WTC11 (cell line): ENCODE measurements around the gene KCNIP2. TPM values are rescaled to one million over a fixed set of nuclear protein-coding genes. Genes with fewer than 3 reads are reported as not detected.
A peak's percentile ranks its signal among the peaks of the same experiment; 100 is the strongest.

Experiments
- CBFB ChIP-seq: sonication (generic); formaldehyde crosslinking; IDR thresholded peaks from 2 replicates; pipeline ENCODE4 v1.8.1; 2022; ENCODE audit warnings: mild to moderate bottlenecking, low read depth, missing genetic modification reagents
- CREB1 ChIP-seq: sonication (generic); formaldehyde crosslinking; IDR thresholded peaks from 2 replicates; pipeline ENCODE4 v1.8.0; 2023; ENCODE audit warnings: mild to moderate bottlenecking, missing genetic modification reagents
- ETV6 ChIP-seq: sonication (generic); formaldehyde crosslinking; IDR thresholded peaks from 2 replicates; pipeline ENCODE4 v1.8.1; 2022; ENCODE audit warnings: mild to moderate bottlenecking, missing genetic modification reagents
- FOXK1 ChIP-seq: sonication (generic); formaldehyde crosslinking; IDR thresholded peaks from 2 replicates; pipeline ENCODE4 v1.8.0; 2022; ENCODE audit warnings: mild to moderate bottlenecking, moderate library complexity, missing genetic modification reagents
- FOXP1 ChIP-seq: sonication (generic); formaldehyde crosslinking; IDR thresholded peaks from 2 replicates; pipeline ENCODE4 v1.8.0; 2022; ENCODE audit warnings: missing genetic modification reagents, mild to moderate bottlenecking, moderate library complexity, borderline replicate concordance
- GRHL2 ChIP-seq: fragments of 250-450 bp; sonication (Bioruptor Pico); IDR thresholded peaks from 2 replicates; pipeline ENCODE4 v1.8.0; 2022; ENCODE audit warnings: mild to moderate bottlenecking, moderate library complexity; ENCODE audit not compliant: insufficient replicate concordance, severe bottlenecking
- JUN ChIP-seq: sonication (generic); formaldehyde crosslinking; IDR thresholded peaks from 2 replicates; pipeline ENCODE4 v1.8.0; 2023; ENCODE audit warnings: mild to moderate bottlenecking, missing genetic modification reagents
- NR1H2 ChIP-seq: sonication (generic); formaldehyde crosslinking; IDR thresholded peaks from 2 replicates; pipeline ENCODE4 v1.9.0; 2021; ENCODE audit warnings: mild to moderate bottlenecking, moderate library complexity, missing genetic modification reagents
- NR2C2 ChIP-seq: sonication (generic); formaldehyde crosslinking; IDR thresholded peaks from 2 replicates; pipeline ENCODE4 v1.8.0; 2022; ENCODE audit warnings: mild to moderate bottlenecking, missing genetic modification reagents
- SMAD4 ChIP-seq: sonication (generic); formaldehyde crosslinking; IDR thresholded peaks from 2 replicates; pipeline ENCODE4 v1.8.0; 2022; ENCODE audit warnings: mild to moderate bottlenecking, missing genetic modification reagents
- SP1 ChIP-seq: sonication (generic); formaldehyde crosslinking; conservative IDR thresholded peaks from 2 replicates; pipeline ENCODE4 v1.8.1; 2022; ENCODE audit warnings: missing genetic modification reagents
- TEAD1 ChIP-seq: sonication (generic); formaldehyde crosslinking; IDR thresholded peaks from 2 replicates; pipeline ENCODE4 v1.8.0; 2022; ENCODE audit warnings: mild to moderate bottlenecking, missing genetic modification reagents
- ZNF138 ChIP-seq: sonication (generic); formaldehyde crosslinking; conservative IDR thresholded peaks from 2 replicates; pipeline ENCODE4 v1.8.1; 2022; ENCODE audit warnings: mild to moderate bottlenecking, moderate library complexity, missing genetic modification reagents
- ZNF263 ChIP-seq: sonication (generic); formaldehyde crosslinking; IDR thresholded peaks from 2 replicates; pipeline ENCODE4 v1.8.1; 2022; ENCODE audit warnings: low read depth, mild to moderate bottlenecking, moderate library complexity, missing genetic modification reagents
- ZNF671 ChIP-seq: fragments of 250-450 bp; sonication (Bioruptor Pico); IDR thresholded peaks from 2 replicates; pipeline ENCODE4 v1.8.0; 2021; ENCODE audit warnings: mild to moderate bottlenecking
- total RNA-seq: library from RNA; stranded (reverse); gene quantifications from 3 replicates; pipeline ENCODE4 v1.2.3, GENCODE V29; 2021
- TF ChIP-seq, protein P1 (sequence below): fragments of 200-600 bp; IDR thresholded peaks from 2 replicates; pipeline ENCODE4 v1.8.0; 2022; ENCODE audit warnings: antibody characterized with exemption
- TF ChIP-seq, protein P2 (sequence below): sonication (generic); formaldehyde crosslinking; IDR thresholded peaks from 2 replicates; pipeline ENCODE4 v1.8.0; 2022; ENCODE audit warnings: missing genetic modification reagents
- TF ChIP-seq, protein P3 (sequence below): fragments of 250-450 bp; sonication (Bioruptor Pico); IDR thresholded peaks from 2 replicates; pipeline ENCODE4 v1.8.0; 2021; ENCODE audit warnings: mild to moderate bottlenecking
- TF ChIP-seq, protein P4 (sequence below): sonication (generic); formaldehyde crosslinking; IDR thresholded peaks from 2 replicates; pipeline ENCODE4 v1.8.1; 2022; ENCODE audit warnings: mild to moderate bottlenecking, missing genetic modification reagents, moderate library complexity, borderline replicate concordance
- TF ChIP-seq, protein P5 (sequence below): sonication (generic); formaldehyde crosslinking; IDR thresholded peaks from 2 replicates; pipeline ENCODE4 v1.8.1; 2023; ENCODE audit warnings: mild to moderate bottlenecking, missing genetic modification reagents
- TF ChIP-seq, protein P6 (sequence below): sonication (generic); formaldehyde crosslinking; IDR thresholded peaks from 2 replicates; pipeline ENCODE4 v1.8.0; 2022; ENCODE audit warnings: mild to moderate bottlenecking, missing genetic modification reagents
- TF ChIP-seq, protein P7 (sequence below): fragments of 250-450 bp; sonication (Bioruptor Pico); IDR thresholded peaks from 2 replicates; pipeline ENCODE4 v2.1.2; 2022; ENCODE audit warnings: mild to moderate bottlenecking, moderate library complexity

Gene KCNIP2
- total RNA-seq, 1 experiment from 2014 or later: 5.2 TPM

DNA sequence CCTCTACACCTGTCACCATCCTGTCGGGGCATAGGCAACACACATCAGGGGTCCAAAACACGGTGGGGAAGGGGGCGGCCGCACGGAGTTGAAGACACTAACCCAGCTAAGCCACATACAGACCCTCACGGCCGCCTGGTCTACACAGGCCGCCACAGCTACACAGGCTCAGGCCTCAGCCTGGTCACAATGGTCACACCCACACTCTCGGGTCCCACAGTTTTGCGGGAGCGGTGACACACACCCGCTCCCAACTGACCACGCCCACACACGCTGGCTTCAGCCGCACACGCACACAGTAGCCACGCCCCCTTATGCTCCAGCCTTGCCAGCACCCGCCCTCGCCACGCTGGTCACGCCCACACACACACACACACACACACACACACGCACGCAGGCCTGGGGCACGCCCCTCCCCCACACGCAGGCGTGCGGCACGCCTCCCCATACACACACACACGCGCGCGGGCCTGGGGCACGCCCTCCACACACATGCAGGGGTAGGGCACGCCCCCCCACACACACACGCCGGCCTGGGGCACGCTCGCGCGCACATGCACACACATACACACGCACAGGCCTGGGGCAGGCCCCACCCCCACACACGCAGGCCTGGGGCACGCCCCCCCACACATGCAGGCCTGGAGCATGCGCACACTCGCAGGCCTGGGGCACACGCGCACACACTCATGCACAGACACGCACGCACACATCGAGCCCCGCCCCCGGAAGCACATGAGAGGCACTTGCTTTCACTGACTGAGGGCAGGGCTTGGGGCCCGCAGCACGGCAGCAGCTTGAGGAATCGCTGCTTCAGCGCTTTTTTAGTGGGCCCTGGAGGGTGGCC, 13.1 kb downstream of the KCNIP2 start (continued):
- TF ChIP-seq, protein P1, sequence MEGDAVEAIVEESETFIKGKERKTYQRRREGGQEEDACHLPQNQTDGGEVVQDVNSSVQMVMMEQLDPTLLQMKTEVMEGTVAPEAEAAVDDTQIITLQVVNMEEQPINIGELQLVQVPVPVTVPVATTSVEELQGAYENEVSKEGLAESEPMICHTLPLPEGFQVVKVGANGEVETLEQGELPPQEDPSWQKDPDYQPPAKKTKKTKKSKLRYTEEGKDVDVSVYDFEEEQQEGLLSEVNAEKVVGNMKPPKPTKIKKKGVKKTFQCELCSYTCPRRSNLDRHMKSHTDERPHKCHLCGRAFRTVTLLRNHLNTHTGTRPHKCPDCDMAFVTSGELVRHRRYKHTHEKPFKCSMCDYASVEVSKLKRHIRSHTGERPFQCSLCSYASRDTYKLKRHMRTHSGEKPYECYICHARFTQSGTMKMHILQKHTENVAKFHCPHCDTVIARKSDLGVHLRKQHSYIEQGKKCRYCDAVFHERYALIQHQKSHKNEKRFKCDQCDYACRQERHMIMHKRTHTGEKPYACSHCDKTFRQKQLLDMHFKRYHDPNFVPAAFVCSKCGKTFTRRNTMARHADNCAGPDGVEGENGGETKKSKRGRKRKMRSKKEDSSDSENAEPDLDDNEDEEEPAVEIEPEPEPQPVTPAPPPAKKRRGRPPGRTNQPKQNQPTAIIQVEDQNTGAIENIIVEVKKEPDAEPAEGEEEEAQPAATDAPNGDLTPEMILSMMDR: no peak
- TF ChIP-seq SMAD4 (no peak), TEAD1 (CRISPR knock-in tag) (peak; percentile 86), SP1 (CRISPR knock-in tag) (peak; percentile 92), ZNF263 (CRISPR knock-in tag) (no peak), JUN (CRISPR knock-in tag) (no peak), GRHL2 (CRISPR knock-in tag) (no peak), FOXP1 (CRISPR knock-in tag) (peak; percentile 87), NR2C2 (CRISPR knock-in tag) (0 out of 2 replicates have a peak, but pooled peaks have one; percentile 13), CREB1 (CRISPR knock-in tag) (0 out of 2 replicates have a peak, but pooled peaks have one; percentile 68), ETV6 (CRISPR knock-in tag) (0 out of 2 replicates have a peak, but pooled peaks have one; percentile 37), NR1H2 (CRISPR knock-in tag) (no peak), ZNF671 (CRISPR knock-in tag) (0 out of 2 replicates have a peak, but pooled peaks have one; percentile 65), CBFB (CRISPR knock-in tag) (no peak), FOXK1 (CRISPR knock-in tag) (0 out of 2 replicates have a peak, but pooled peaks have one; percentile 14), ZNF138 (no peak)
- TF ChIP-seq, protein P2, sequence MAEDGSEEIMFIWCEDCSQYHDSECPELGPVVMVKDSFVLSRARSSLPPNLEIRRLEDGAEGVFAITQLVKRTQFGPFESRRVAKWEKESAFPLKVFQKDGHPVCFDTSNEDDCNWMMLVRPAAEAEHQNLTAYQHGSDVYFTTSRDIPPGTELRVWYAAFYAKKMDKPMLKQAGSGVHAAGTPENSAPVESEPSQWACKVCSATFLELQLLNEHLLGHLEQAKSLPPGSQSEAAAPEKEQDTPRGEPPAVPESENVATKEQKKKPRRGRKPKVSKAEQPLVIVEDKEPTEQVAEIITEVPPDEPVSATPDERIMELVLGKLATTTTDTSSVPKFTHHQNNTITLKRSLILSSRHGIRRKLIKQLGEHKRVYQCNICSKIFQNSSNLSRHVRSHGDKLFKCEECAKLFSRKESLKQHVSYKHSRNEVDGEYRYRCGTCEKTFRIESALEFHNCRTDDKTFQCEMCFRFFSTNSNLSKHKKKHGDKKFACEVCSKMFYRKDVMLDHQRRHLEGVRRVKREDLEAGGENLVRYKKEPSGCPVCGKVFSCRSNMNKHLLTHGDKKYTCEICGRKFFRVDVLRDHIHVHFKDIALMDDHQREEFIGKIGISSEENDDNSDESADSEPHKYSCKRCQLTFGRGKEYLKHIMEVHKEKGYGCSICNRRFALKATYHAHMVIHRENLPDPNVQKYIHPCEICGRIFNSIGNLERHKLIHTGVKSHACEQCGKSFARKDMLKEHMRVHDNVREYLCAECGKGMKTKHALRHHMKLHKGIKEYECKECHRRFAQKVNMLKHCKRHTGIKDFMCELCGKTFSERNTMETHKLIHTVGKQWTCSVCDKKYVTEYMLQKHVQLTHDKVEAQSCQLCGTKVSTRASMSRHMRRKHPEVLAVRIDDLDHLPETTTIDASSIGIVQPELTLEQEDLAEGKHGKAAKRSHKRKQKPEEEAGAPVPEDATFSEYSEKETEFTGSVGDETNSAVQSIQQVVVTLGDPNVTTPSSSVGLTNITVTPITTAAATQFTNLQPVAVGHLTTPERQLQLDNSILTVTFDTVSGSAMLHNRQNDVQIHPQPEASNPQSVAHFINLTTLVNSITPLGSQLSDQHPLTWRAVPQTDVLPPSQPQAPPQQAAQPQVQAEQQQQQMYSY: no peak
- TF ChIP-seq, protein P3, sequence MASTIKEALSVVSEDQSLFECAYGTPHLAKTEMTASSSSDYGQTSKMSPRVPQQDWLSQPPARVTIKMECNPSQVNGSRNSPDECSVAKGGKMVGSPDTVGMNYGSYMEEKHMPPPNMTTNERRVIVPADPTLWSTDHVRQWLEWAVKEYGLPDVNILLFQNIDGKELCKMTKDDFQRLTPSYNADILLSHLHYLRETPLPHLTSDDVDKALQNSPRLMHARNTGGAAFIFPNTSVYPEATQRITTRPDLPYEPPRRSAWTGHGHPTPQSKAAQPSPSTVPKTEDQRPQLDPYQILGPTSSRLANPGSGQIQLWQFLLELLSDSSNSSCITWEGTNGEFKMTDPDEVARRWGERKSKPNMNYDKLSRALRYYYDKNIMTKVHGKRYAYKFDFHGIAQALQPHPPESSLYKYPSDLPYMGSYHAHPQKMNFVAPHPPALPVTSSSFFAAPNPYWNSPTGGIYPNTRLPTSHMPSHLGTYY (CRISPR knock-in tag): no peak
- TF ChIP-seq, protein P4, sequence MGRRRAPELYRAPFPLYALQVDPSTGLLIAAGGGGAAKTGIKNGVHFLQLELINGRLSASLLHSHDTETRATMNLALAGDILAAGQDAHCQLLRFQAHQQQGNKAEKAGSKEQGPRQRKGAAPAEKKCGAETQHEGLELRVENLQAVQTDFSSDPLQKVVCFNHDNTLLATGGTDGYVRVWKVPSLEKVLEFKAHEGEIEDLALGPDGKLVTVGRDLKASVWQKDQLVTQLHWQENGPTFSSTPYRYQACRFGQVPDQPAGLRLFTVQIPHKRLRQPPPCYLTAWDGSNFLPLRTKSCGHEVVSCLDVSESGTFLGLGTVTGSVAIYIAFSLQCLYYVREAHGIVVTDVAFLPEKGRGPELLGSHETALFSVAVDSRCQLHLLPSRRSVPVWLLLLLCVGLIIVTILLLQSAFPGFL (CRISPR knock-in tag): no peak
- TF ChIP-seq, protein P5, sequence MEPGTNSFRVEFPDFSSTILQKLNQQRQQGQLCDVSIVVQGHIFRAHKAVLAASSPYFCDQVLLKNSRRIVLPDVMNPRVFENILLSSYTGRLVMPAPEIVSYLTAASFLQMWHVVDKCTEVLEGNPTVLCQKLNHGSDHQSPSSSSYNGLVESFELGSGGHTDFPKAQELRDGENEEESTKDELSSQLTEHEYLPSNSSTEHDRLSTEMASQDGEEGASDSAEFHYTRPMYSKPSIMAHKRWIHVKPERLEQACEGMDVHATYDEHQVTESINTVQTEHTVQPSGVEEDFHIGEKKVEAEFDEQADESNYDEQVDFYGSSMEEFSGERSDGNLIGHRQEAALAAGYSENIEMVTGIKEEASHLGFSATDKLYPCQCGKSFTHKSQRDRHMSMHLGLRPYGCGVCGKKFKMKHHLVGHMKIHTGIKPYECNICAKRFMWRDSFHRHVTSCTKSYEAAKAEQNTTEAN: peak; percentile 100
- TF ChIP-seq, protein P6, sequence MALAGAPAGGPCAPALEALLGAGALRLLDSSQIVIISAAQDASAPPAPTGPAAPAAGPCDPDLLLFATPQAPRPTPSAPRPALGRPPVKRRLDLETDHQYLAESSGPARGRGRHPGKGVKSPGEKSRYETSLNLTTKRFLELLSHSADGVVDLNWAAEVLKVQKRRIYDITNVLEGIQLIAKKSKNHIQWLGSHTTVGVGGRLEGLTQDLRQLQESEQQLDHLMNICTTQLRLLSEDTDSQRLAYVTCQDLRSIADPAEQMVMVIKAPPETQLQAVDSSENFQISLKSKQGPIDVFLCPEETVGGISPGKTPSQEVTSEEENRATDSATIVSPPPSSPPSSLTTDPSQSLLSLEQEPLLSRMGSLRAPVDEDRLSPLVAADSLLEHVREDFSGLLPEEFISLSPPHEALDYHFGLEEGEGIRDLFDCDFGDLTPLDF (CRISPR knock-in tag): 0 out of 2 replicates have a peak, but pooled peaks have one; percentile 50
- TF ChIP-seq, protein P7, sequence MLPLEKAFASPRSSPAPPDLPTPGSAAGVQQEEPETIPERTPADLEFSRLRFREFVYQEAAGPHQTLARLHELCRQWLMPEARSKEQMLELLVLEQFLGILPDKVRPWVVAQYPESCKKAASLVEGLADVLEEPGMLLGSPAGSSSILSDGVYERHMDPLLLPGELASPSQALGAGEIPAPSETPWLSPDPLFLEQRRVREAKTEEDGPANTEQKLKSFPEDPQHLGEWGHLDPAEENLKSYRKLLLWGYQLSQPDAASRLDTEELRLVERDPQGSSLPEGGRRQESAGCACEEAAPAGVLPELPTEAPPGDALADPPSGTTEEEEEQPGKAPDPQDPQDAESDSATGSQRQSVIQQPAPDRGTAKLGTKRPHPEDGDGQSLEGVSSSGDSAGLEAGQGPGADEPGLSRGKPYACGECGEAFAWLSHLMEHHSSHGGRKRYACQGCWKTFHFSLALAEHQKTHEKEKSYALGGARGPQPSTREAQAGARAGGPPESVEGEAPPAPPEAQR (CRISPR knock-in tag): no peak
